CD14-positive monocyte (primary cell): ENCODE measurements around the gene TLR8. TPM values are rescaled to one million over a fixed set of nuclear protein-coding genes. Genes with fewer than 3 reads are reported as not detected.

Experiments used
- DNase-seq, 3 donors: peaks; one replicate each; pipeline ENCODE4 v3.0.0-alpha.2; 2011 to 2022
- H2AFZ ChIP-seq: 2 replicates; pipeline ENCODE4 v1.6.0; 2012; ENCODE audit warnings: mild to moderate bottlenecking, low read depth, low read length, inconsistent platforms; ENCODE audit not compliant: insufficient read depth, poor library complexity, severe bottlenecking
- H3K27ac ChIP-seq, 2 donors: 1 replicate in 1 of 2; 2 replicates in 1 of 2; pipeline ENCODE4 v1.5.1; 2012 to 2013; ENCODE audit warnings: low read length in 2 of 2, control low read depth in 1 of 2, inconsistent platforms in 1 of 2, low read depth in 1 of 2, mild to moderate bottlenecking in 1 of 2
- H3K27me3 ChIP-seq, 2 donors: one replicate each; pipeline versions ENCODE4 v1.6.0 to v1.6.1; 2011 to 2013; ENCODE audit warnings: low read length in 2 of 2; ENCODE audit not compliant: control insufficient read depth in 2 of 2, insufficient read depth in 2 of 2
- H3K36me3 ChIP-seq, 2 donors: replicated peaks in 1 of 2; 1 replicate in 1 of 2; 2 replicates in 1 of 2; pipeline versions ENCODE4 v1.5.1 to v1.6.1; 2012 to 2013; ENCODE audit warnings: low read length in 2 of 2, control low read depth in 1 of 2, inconsistent platforms in 1 of 2, mild to moderate bottlenecking in 1 of 2; ENCODE audit not compliant: insufficient read depth in 2 of 2, control insufficient read depth in 1 of 2
- H3K4me1 ChIP-seq, 2 donors: 1 replicate in 1 of 2; 2 replicates in 1 of 2; pipeline versions ENCODE4 v1.5.1 to v1.6.1; 2012 to 2013; ENCODE audit warnings: low read length in 2 of 2, control low read depth in 1 of 2, inconsistent platforms in 1 of 2, mild to moderate bottlenecking in 1 of 2, moderate library complexity in 1 of 2; ENCODE audit not compliant: insufficient read depth in 2 of 2, control insufficient read depth in 1 of 2
- H3K4me2 ChIP-seq: replicated peaks from 2 replicates; pipeline ENCODE3; 2012; ENCODE audit warnings: low read length, moderate library complexity, mild to moderate bottlenecking; ENCODE audit not compliant: poor library complexity, severe bottlenecking; ENCODE audit errors: extremely low read depth
- H3K4me3 ChIP-seq, 3 experiments: fragments of 200-600 bp in 1 of 3; sonication (generic) in 1 of 3; replicated peaks in 1 of 3; 1 replicate in 2 of 3; 2 replicates in 1 of 3; pipeline ENCODE4 v1.5.1; 2011 to 2013; ENCODE audit warnings: low read length in 3 of 3, mild to moderate bottlenecking in 3 of 3, control low read depth in 2 of 3, low read depth in 2 of 3, inconsistent platforms in 1 of 3, moderate library complexity in 1 of 3
- H3K79me2 ChIP-seq: 2 replicates; pipeline ENCODE4 v1.6.0; 2012; ENCODE audit warnings: mild to moderate bottlenecking, control low read depth, inconsistent platforms, low read length, moderate library complexity; ENCODE audit not compliant: insufficient read depth
- H3K9ac ChIP-seq: 2 replicates; pipeline ENCODE4 v1.6.0; 2017; ENCODE audit warnings: low read length, mild to moderate bottlenecking; ENCODE audit not compliant: insufficient read depth, poor library complexity, severe bottlenecking
- H3K9me3 ChIP-seq, 2 donors: replicated peaks in 1 of 2; 1 replicate in 1 of 2; 2 replicates in 1 of 2; pipeline versions ENCODE4 v1.5.1 to v1.6.1; 2012 to 2013; ENCODE audit warnings: low read length in 2 of 2, control low read depth in 1 of 2; ENCODE audit not compliant: control insufficient read depth in 1 of 2, insufficient read depth in 1 of 2
- H4K20me1 ChIP-seq: 2 replicates; pipeline ENCODE4 v1.6.0; 2012; ENCODE audit warnings: mild to moderate bottlenecking, low read length, control low read depth, moderate library complexity; ENCODE audit not compliant: insufficient read depth
- H3K27ac Mint-ChIP-seq, 7 donors: one replicate each; pipeline ENCODE4 v1.8.0; 2020; ENCODE audit warnings: mild to moderate bottlenecking in 7 of 7, mixed read lengths in 7 of 7, moderate library complexity in 6 of 7, inconsistent platforms in 2 of 7
- H3K27me3 Mint-ChIP-seq, 3 donors: one replicate each; pipeline ENCODE4 v1.8.0; 2021 to 2022; ENCODE audit warnings: low read depth in 3 of 3, mild to moderate bottlenecking in 3 of 3, mixed read lengths in 3 of 3, moderate library complexity in 3 of 3, inconsistent platforms in 1 of 3
- H3K36me3 Mint-ChIP-seq, 2 donors: one replicate each; pipeline ENCODE4 v1.8.0; 2020; ENCODE audit warnings: mixed read lengths in 2 of 2, inconsistent platforms in 1 of 2, mild to moderate bottlenecking in 1 of 2
- H3K4me1 Mint-ChIP-seq: one replicate; pipeline ENCODE4 v1.8.0; 2020; ENCODE audit warnings: mild to moderate bottlenecking, mixed read lengths
- H3K4me3 Mint-ChIP-seq, 2 donors: one replicate each; pipeline ENCODE4 v1.8.0; 2020; ENCODE audit warnings: mild to moderate bottlenecking in 2 of 2, mixed read lengths in 2 of 2, moderate library complexity in 1 of 2
- H3K9me3 Mint-ChIP-seq, 7 donors: one replicate each; pipeline ENCODE4 v1.8.0; 2020 to 2022; ENCODE audit warnings: mixed read lengths in 7 of 7, mild to moderate bottlenecking in 6 of 7, moderate library complexity in 6 of 7, inconsistent platforms in 2 of 7
- CTCF ChIP-seq: fragments of 200-600 bp; IDR thresholded peaks from one replicate; pipeline ENCODE4 v1.8.0; 2022; ENCODE audit warnings: antibody characterized with exemption, mild to moderate bottlenecking
- WGBS: methylation state at CpG from one replicate; pipeline ENCODE4 v1.1.5; 2013; ENCODE audit warnings: missing lambda C conversion rate; ENCODE audit not compliant: insufficient coverage; 5-methylcytosine and 5-hydroxymethylcytosine counted together
- intact Hi-C, 2 donors: fragments of 100-400 bp; cut with micrococcal nuclease; formaldehyde crosslinking; loops; one replicate each; pipeline versions ENCODE4 v1.15.0 to v1.15.1; 2023
- polyA plus RNA-seq, 3 donors: library from polyadenylated mRNA; depleted of rRNA in 1 of 3; unstranded in 2 of 3; stranded (reverse) in 1 of 3; fragments of 300-500 nt in 2 of 3; fragments of >200 nt in 1 of 3; fragmentation: Illumina TruSeq in 2 of 3; gene quantifications; 1 replicate in 2 of 3; 2 replicates in 1 of 3; pipeline ENCODE4 v1.2.3, GENCODE V29; 2012 to 2021

The TLR8 gene
- polyA plus RNA-seq, 3 donors = 23.1 to 61.9 (median 48.5) TPM

GRCh38 chrX:12950851-12951594, 44.6 kb downstream of the TLR8 start:
- Histone ChIP-seq H2AFZ (no peak overlapping the region), H3K4me1 (peaks cover 88 to 96% of the 10 kb centered on the region in 2 donors), H3K27me3 (peaks cover 0 to 13% of the 10 kb centered on the region in 2 donors), H3K4me2 (peak overlapping the region; percentile 57), H3K9ac (peak overlapping the region; percentile 38), H3K27ac (peak overlapping the region; percentile 86 to 94), H4K20me1 (peaks cover 17% of the 10 kb centered on the region), H3K9me3 (no peaks in the 10 kb centered on the region), H3K79me2 (peaks cover 54% of the 10 kb centered on the region), H3K4me3 (peak overlapping the region; percentile 13 to 44 (median 24)), H3K36me3 (no peaks in the 10 kb centered on the region)
- peak; percentile 56 to 77 (median 64) for DNase-seq
- H3K27me3 Mint-ChIP-seq = peaks cover 0 to 35% (median 0%) of the 10 kb centered on the region in 3 donors
- TF ChIP-seq CTCF = peak; percentile 79
- no peaks in the 10 kb centered on the region for H3K36me3 Mint-ChIP-seq
- WGBS = 0% methylated on average over 1 of the region's 9 CpGs
- peak overlapping the region; percentile 96 to 99 (median 98) for H3K27ac Mint-ChIP-seq
- H3K4me3 Mint-ChIP-seq = peak overlapping the region; percentile 77 to 86
- peaks cover 0 to 31% (median 11%) of the 10 kb centered on the region in 7 donors for H3K9me3 Mint-ChIP-seq
- H3K4me1 Mint-ChIP-seq = peaks cover 81% of the 10 kb centered on the region
- intact Hi-C loops = loop anchor here (5.0 to 10.0 kb wide), 3 partner anchors 54 to 544 kb away; no protein-coding TSS in a partner anchor

GRCh38 chrX:12951595-12951975, 45.2 kb downstream of the TLR8 start:
- peaks cover 0 to 32% (median 0%) of the 10 kb centered on the region in 3 donors for H3K27me3 Mint-ChIP-seq
- Histone ChIP-seq H2AFZ (no peak overlapping the region), H3K4me3 (peak overlapping the region in 1 of 3 experiments; percentile 44), H4K20me1 (peaks cover 17% of the 10 kb centered on the region), H3K27ac (peak overlapping the region; percentile 86 to 94), H3K27me3 (peaks cover 0 to 13% of the 10 kb centered on the region in 2 donors), H3K9me3 (no peaks in the 10 kb centered on the region), H3K9ac (no peak overlapping the region), H3K79me2 (peaks cover 58% of the 10 kb centered on the region), H3K36me3 (no peaks in the 10 kb centered on the region), H3K4me2 (peak overlapping the region; percentile 57), H3K4me1 (peaks cover 90 to 100% of the 10 kb centered on the region in 2 donors)
- no peak for DNase-seq
- WGBS = 40% methylated on average over 1 of the region's 5 CpGs
- intact Hi-C loops = loop anchor here (5.0 to 10.0 kb wide), 3 partner anchors 53 to 543 kb away; no protein-coding TSS in a partner anchor
- peak overlapping the region; percentile 96 to 99 (median 98) for H3K27ac Mint-ChIP-seq
- peaks cover 79% of the 10 kb centered on the region for H3K4me1 Mint-ChIP-seq
- no peaks in the 10 kb centered on the region for H3K36me3 Mint-ChIP-seq
- H3K9me3 Mint-ChIP-seq = peaks cover 0 to 29% (median 11%) of the 10 kb centered on the region in 7 donors
- TF ChIP-seq CTCF = no peak
- H3K4me3 Mint-ChIP-seq = peak overlapping the region; percentile 21 to 77
